Measurements from ENCODE around the gene CHMP3. TPM values are rescaled to one million over a fixed set of nuclear protein-coding genes. Genes with fewer than 3 reads are reported as not detected.

Gene CHMP3
- total RNA-seq, 1 experiment from 2014 or later, result 54.4 TPM

DNA sequence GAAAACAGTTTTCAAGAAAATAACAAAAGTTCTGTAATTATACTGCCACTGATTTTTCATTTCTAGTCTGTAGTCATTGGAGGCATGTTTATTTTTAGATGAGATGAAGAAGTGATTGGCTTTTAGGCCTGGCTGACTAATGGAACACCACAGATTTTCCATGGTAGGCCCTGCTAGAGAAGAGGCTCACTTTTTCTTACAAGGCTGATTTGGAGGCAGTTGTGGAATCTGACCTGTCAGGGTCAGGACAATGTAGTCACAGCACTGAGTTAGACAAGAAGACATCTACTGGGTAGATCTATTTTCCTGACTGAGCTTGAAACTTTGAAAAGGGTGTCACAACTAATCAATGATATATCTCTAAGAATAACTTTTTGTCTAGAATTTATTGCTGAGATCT lies 78.1 kb downstream of the CHMP3 start:
- Histone ChIP-seq H3F3A (ENCODE audit: low read length, unreplicated experiment) (no peaks in the 10 kb centered on the region), H2AFZ (ENCODE audit: low read length) (no peak overlapping the region), H3K4me3 (ENCODE audit: low read length) (no peak overlapping the region), H3K9ac (ENCODE audit: low read length) (no peak overlapping the region), H3K9me2 (replicated peaks; ENCODE audit: low read length) (no peaks in the 10 kb centered on the region), H3K36me3 (ENCODE audit: low read depth, low read length) (peaks cover 96% of the 10 kb centered on the region), H3K4me1 (ENCODE audit: insufficient read depth, low read length) (peaks cover 17% of the 10 kb centered on the region), H4K20me1 (ENCODE audit: low read length) (0 out of 2 replicates have a peak, but pooled peaks cover 7% of the 10 kb centered on the region), H3K27me3 (ENCODE audit: low read length) (no peaks in the 10 kb centered on the region), H3K79me2 (ENCODE audit: low read length) (no peaks in the 10 kb centered on the region), H3K9me3 (ENCODE audit: low read length) (no peaks in the 10 kb centered on the region), H3K27ac (ENCODE audit: low read length) (no peak overlapping the region), H3K4me2 (ENCODE audit: low read length) (no peak overlapping the region)
- BruUV-seq (replicated peaks), result no TSS peak
- ATAC-seq (no peak), DNase-seq (no peak)
- intact Hi-C loops (cut with micrococcal nuclease), result no loop called here
- no peak for TF ChIP-seq CTCF (conservative IDR thresholded peaks at IDR 0.05; ENCODE audit: low read depth, low read length)
- TF ChIP-seq EZH2phosphoT487 (IDR thresholded peaks at IDR 0.05; ENCODE audit: borderline replicate concordance, low read length), result no peak
- TF ChIP-seq EZH2 (IDR thresholded peaks at IDR 0.05; ENCODE audit: low read length, unreplicated experiment), result no peak
- POLR2A ChIA-PET (ENCODE audit: unreplicated experiment), result no interaction called here
- CTCF ChIA-PET, result no interaction called here

GRCh38 chr2:86484385-86484784 lies 78.9 kb downstream of the CHMP3 start:
- Histone ChIP-seq H3K27ac (ENCODE audit: low read length) (no peak overlapping the region), H3K9me3 (ENCODE audit: low read length) (no peaks in the 10 kb centered on the region), H3K4me2 (ENCODE audit: low read length) (no peak overlapping the region), H3K36me3 (ENCODE audit: low read depth, low read length) (peaks cover 96% of the 10 kb centered on the region), H3K9ac (ENCODE audit: low read length) (no peak overlapping the region), H3K4me3 (ENCODE audit: low read length) (no peak overlapping the region), H3K9me2 (replicated peaks; ENCODE audit: low read length) (no peaks in the 10 kb centered on the region), H2AFZ (ENCODE audit: low read length) (no peak overlapping the region), H3K79me2 (ENCODE audit: low read length) (no peaks in the 10 kb centered on the region), H3F3A (ENCODE audit: low read length, unreplicated experiment) (no peaks in the 10 kb centered on the region), H3K27me3 (ENCODE audit: low read length) (no peaks in the 10 kb centered on the region), H3K4me1 (ENCODE audit: insufficient read depth, low read length) (peaks cover 17% of the 10 kb centered on the region), H4K20me1 (ENCODE audit: low read length) (0 out of 2 replicates have a peak, but pooled peaks cover 7% of the 10 kb centered on the region)
- CTCF ChIA-PET, result no interaction called here
- intact Hi-C loops (cut with micrococcal nuclease), result no loop called here
- ATAC-seq (no peak), DNase-seq (no peak)
- POLR2A ChIA-PET (ENCODE audit: unreplicated experiment), result no interaction called here
- TF ChIP-seq EZH2 (IDR thresholded peaks at IDR 0.05; ENCODE audit: low read length, unreplicated experiment) (no peak), CTCF (conservative IDR thresholded peaks at IDR 0.05; ENCODE audit: low read depth, low read length) (no peak), EZH2phosphoT487 (IDR thresholded peaks at IDR 0.05; ENCODE audit: borderline replicate concordance, low read length) (no peak)
- no TSS peak for BruUV-seq (replicated peaks)

GRCh38 chr2:86482034-86482433 lies 81.2 kb downstream of the CHMP3 start:
- no peak overlapping the region for H3K4me3 ChIP-seq (ENCODE audit: low read length)
- CTCF ChIA-PET, result no interaction called here
- H3K27me3 ChIP-seq (ENCODE audit: low read length), result no peaks in the 10 kb centered on the region
- ATAC-seq (peak; percentile 80), DNase-seq (peak; percentile 53)
- H3K9me2 ChIP-seq (replicated peaks; ENCODE audit: low read length), result no peaks in the 10 kb centered on the region
- H3K27ac ChIP-seq (ENCODE audit: low read length), result peak overlapping the region; percentile 43
- H2AFZ ChIP-seq (ENCODE audit: low read length), result no peak overlapping the region
- POLR2A ChIA-PET (ENCODE audit: unreplicated experiment), result no interaction called here
- peaks cover 93% of the 10 kb centered on the region for H3K36me3 ChIP-seq (ENCODE audit: low read depth, low read length)
- H3F3A ChIP-seq (ENCODE audit: low read length, unreplicated experiment), result no peaks in the 10 kb centered on the region
- no peaks in the 10 kb centered on the region for H3K9me3 ChIP-seq (ENCODE audit: low read length)
- no peak for TF ChIP-seq EZH2phosphoT487 (IDR thresholded peaks at IDR 0.05; ENCODE audit: borderline replicate concordance, low read length)
- no peak for TF ChIP-seq EZH2 (IDR thresholded peaks at IDR 0.05; ENCODE audit: low read length, unreplicated experiment)
- no peak for TF ChIP-seq CTCF (conservative IDR thresholded peaks at IDR 0.05; ENCODE audit: low read depth, low read length)
- no peaks in the 10 kb centered on the region for H3K79me2 ChIP-seq (ENCODE audit: low read length)
- 0 out of 2 replicates have a peak, but pooled peaks cover 7% of the 10 kb centered on the region for H4K20me1 ChIP-seq (ENCODE audit: low read length)
- intact Hi-C loops (cut with micrococcal nuclease), result no loop called here
- peaks cover 17% of the 10 kb centered on the region for H3K4me1 ChIP-seq (ENCODE audit: insufficient read depth, low read length)
- H3K9ac ChIP-seq (ENCODE audit: low read length), result no peak overlapping the region
- peak overlapping the region; percentile 20; the same call in 1 of the 2 replicates for H3K4me2 ChIP-seq (ENCODE audit: low read length)
- BruUV-seq (replicated peaks), result no TSS peak

All from PC-3 (cell line).